Peyer's patch (tissue), 4 donors: ENCODE results near the gene CRACR2B.
A peak's percentile ranks its signal among the peaks of the same experiment; 100 is the strongest.

Experiments
- POLR2A ChIP-seq, 2 donors: fragments of 450-650 bp; IDR thresholded peaks; one replicate each; pipeline ENCODE4 v1.5.1; 2017; ENCODE audit warnings: antibody characterized with exemption in 2 of 2, mild to moderate bottlenecking in 2 of 2, moderate library complexity in 2 of 2
- TF ChIP-seq, protein P1 (sequence below), 6 experiments: fragments of 450-650 bp in 4 of 6; fragments of 200-600 bp in 2 of 6; sonication (generic) in 1 of 6; IDR thresholded peaks; one replicate each; pipeline ENCODE4 v1.5.1; 2017 to 2019; ENCODE audit warnings: antibody characterized with exemption in 6 of 6, mild to moderate bottlenecking in 3 of 6, moderate library complexity in 1 of 6

DNA sequence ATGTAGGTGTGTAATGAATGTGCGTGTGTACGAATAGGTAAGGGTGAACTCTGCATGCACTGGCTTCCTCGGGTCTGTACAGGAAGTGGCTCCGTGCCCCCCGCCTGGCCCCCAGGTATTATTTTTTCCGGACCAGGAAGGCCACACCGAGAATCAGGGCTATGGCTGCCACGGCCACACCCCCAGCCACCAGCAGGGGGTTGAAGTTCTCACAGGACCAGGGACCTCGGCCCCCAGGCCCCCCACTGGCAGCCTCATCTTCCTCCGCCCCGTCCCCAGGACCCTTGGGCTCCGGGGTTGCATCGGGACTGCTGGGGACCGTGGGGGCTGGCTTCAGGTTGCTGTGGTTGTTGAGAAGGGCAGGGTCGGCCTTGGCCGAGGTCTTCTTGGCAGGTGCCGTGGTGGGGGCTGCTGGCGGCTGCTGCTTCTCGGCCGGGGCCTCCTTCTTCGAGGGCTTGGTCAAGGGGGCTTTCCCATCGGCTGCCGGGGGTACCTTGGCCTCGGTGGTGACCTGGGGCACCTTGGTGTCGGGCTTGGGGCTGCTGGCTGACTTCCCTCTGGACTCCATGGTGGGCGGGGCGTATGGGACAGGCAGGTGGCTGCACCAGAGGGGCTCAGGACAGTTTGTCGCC is 39.6 kb upstream of the CRACR2B start:
- TF ChIP-seq, protein P1, sequence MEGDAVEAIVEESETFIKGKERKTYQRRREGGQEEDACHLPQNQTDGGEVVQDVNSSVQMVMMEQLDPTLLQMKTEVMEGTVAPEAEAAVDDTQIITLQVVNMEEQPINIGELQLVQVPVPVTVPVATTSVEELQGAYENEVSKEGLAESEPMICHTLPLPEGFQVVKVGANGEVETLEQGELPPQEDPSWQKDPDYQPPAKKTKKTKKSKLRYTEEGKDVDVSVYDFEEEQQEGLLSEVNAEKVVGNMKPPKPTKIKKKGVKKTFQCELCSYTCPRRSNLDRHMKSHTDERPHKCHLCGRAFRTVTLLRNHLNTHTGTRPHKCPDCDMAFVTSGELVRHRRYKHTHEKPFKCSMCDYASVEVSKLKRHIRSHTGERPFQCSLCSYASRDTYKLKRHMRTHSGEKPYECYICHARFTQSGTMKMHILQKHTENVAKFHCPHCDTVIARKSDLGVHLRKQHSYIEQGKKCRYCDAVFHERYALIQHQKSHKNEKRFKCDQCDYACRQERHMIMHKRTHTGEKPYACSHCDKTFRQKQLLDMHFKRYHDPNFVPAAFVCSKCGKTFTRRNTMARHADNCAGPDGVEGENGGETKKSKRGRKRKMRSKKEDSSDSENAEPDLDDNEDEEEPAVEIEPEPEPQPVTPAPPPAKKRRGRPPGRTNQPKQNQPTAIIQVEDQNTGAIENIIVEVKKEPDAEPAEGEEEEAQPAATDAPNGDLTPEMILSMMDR (IDR thresholded peaks at IDR 0.05), result peak in 1 of 6 experiments; percentile 19
- no peak for TF ChIP-seq POLR2A (IDR thresholded peaks at IDR 0.05)
